ENCODE results near the gene SUPT3H.
"Not testable (repeated sequence)": the region's sequence is repeated elsewhere in the genome, so short reads cannot be mapped to it uniquely, and the experiment has no call there.

SUPT3H gene

GRCh38 chr6:44868335-44868668, 509.4 kb downstream of the SUPT3H start:
- DNase-seq: no peak

- DNase-seq: no peak
Measured at GRCh38 chr6:44867571-44868334, 510.0 kb downstream of the SUPT3H start.

GRCh38 chr6:44865184-44865583, 512.5 kb downstream of the SUPT3H start:
- DNase-seq: not testable (repeated sequence)

- DNase-seq: no peak
Measured at GRCh38 chr6:44859901-44860410, 517.8 kb downstream of the SUPT3H start.

GRCh38 chr6:44858998-44859397, 518.7 kb downstream of the SUPT3H start:
- DNase-seq: no peak

- DNase-seq: no peak
Measured at GRCh38 chr6:44856479-44856878, 521.3 kb downstream of the SUPT3H start.

- DNase-seq: no peak
Measured at GRCh38 chr6:44855562-44856411, 521.9 kb downstream of the SUPT3H start.

- no peak for DNase-seq
Measured at GRCh38 chr6:44854712-44855443, 522.9 kb downstream of the SUPT3H start.

GRCh38 chr6:44851176-44851575, 526.6 kb downstream of the SUPT3H start:
- no peak for DNase-seq

GRCh38 chr6:44850312-44850711, 527.4 kb downstream of the SUPT3H start:
- DNase-seq: no peak

GRCh38 chr6:44849806-44850205, 527.9 kb downstream of the SUPT3H start:
- DNase-seq: no peak

- no peak for DNase-seq
Measured at GRCh38 chr6:44843734-44844133, 534.0 kb downstream of the SUPT3H start.

GRCh38 chr6:44842616-44843015, 535.1 kb downstream of the SUPT3H start:
- DNase-seq: no peak

- DNase-seq: no peak
Measured at GRCh38 chr6:44841829-44842228, 535.9 kb downstream of the SUPT3H start.

GRCh38 chr6:44837741-44838140, 540.0 kb downstream of the SUPT3H start:
- no peak for DNase-seq

GRCh38 chr6:44837255-44837654, 540.5 kb downstream of the SUPT3H start:
- no peak for DNase-seq

- DNase-seq: no peak
Measured at GRCh38 chr6:44833248-44833647, 544.5 kb downstream of the SUPT3H start.

- no peak for DNase-seq
Measured at GRCh38 chr6:44831002-44831610, 546.6 kb downstream of the SUPT3H start.

GRCh38 chr6:44829836-44830235, 547.9 kb downstream of the SUPT3H start:
- no peak for DNase-seq

- DNase-seq: no peak
Measured at GRCh38 chr6:44828780-44829179, 549.0 kb downstream of the SUPT3H start.

GRCh38 chr6:44826025-44826676, 551.6 kb downstream of the SUPT3H start:
- DNase-seq: no peak

GRCh38 chr6:44825273-44825672, 552.5 kb downstream of the SUPT3H start:
- no peak for DNase-seq

Measured in NCI-H146 (cell line).